Neural crest cell (in vitro differentiated cells): ENCODE measurements around the gene DENND5B. TPM values are rescaled to one million over a fixed set of nuclear protein-coding genes. Genes with fewer than 3 reads are reported as not detected.

ENCODE experiments used
- DNase-seq: peaks from one replicate; pipeline ENCODE4 v3.0.0; 2021; ENCODE audit warnings: low read depth, mixed read lengths, low spot score
- H3K27ac Mint-ChIP-seq: one replicate; pipeline ENCODE4 v1.8.0; 2021; ENCODE audit warnings: mild to moderate bottlenecking, mixed read lengths; ENCODE audit not compliant: unreplicated experiment
- H3K27me3 Mint-ChIP-seq: 2 replicates; pipeline ENCODE4 v1.8.0; 2021; ENCODE audit warnings: low read depth, mild to moderate bottlenecking, mixed read lengths
- H3K36me3 Mint-ChIP-seq: 2 replicates; pipeline ENCODE4 v1.8.0; 2021; ENCODE audit warnings: low read depth, mild to moderate bottlenecking, mixed read lengths
- H3K4me1 Mint-ChIP-seq: 2 replicates; pipeline ENCODE4 v1.8.0; 2021; ENCODE audit warnings: mixed read lengths
- H3K4me3 Mint-ChIP-seq: one replicate; pipeline ENCODE4 v1.8.0; 2021; ENCODE audit warnings: mild to moderate bottlenecking, mixed read lengths
- H3K9me3 Mint-ChIP-seq: 2 replicates; pipeline ENCODE4 v1.8.0; 2021; ENCODE audit warnings: mixed read lengths
- total RNA-seq: library from RNA; stranded (reverse); gene quantifications from 2 replicates; pipeline ENCODE4 v1.2.1, GENCODE V29; 2021
- TF ChIP-seq, protein P1 (sequence below): fragments of 200-600 bp; sonication (generic); conservative IDR thresholded peaks from 2 replicates; pipeline ENCODE4 v1.5.0; 2021; ENCODE audit warnings: antibody characterized with exemption, mild to moderate bottlenecking

The DENND5B gene
- total RNA-seq, 1 donor from 2014 or later = 33.2 TPM

DNA sequence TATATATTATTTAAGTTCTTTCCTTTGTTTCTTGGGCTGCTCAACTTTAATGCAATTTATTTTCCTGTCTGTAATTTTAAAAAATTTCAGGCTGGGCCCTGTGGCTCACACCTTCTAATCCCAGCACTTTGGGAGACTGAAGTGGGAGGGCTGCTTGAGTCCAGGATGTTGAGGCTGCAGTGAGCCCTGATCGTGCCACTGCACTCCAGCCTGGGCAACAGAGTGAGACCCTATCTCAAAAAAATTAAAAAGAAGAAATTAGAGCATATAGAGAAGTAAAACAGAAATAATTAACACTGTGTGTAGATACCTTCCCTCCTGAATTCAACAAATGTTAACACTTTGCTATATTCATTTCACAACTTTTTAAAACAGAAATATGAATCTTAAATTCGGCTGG lies 74.2 kb downstream of the DENND5B start:
- no peaks in the 10 kb centered on the region for H3K9me3 Mint-ChIP-seq
- H3K4me3 Mint-ChIP-seq = no peak overlapping the region

DNA sequence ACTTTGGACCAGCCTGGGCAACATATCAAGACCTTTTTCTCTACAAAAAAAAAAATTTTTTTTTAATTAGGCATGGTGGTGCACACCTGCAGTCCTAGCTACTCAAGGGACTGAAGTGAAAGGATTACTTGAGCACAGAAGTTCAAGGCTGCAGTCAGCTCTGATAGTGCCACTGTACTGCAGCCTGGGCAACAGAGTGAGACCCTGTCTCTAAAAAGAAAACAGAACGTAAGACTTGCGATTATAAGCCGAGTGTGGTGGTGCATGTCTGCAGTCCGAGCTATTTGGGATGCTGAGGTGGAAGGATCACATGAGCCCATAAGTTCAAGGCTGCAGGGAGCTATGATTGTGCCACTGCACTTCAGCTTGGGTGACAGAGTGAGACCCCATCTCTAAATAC lies 76.0 kb downstream of the DENND5B start:
- Mint-ChIP-seq H3K27me3 (no peaks in the 10 kb centered on the region), H3K4me3 (no peak overlapping the region), H3K9me3 (no peaks in the 10 kb centered on the region), H3K4me1 (peaks cover 30% of the 10 kb centered on the region), H3K36me3 (no peaks in the 10 kb centered on the region), H3K27ac (no peak overlapping the region)
- TF ChIP-seq, protein P1, sequence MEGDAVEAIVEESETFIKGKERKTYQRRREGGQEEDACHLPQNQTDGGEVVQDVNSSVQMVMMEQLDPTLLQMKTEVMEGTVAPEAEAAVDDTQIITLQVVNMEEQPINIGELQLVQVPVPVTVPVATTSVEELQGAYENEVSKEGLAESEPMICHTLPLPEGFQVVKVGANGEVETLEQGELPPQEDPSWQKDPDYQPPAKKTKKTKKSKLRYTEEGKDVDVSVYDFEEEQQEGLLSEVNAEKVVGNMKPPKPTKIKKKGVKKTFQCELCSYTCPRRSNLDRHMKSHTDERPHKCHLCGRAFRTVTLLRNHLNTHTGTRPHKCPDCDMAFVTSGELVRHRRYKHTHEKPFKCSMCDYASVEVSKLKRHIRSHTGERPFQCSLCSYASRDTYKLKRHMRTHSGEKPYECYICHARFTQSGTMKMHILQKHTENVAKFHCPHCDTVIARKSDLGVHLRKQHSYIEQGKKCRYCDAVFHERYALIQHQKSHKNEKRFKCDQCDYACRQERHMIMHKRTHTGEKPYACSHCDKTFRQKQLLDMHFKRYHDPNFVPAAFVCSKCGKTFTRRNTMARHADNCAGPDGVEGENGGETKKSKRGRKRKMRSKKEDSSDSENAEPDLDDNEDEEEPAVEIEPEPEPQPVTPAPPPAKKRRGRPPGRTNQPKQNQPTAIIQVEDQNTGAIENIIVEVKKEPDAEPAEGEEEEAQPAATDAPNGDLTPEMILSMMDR = no peak
- no peak for DNase-seq

More for the DNA sequence above, 74.2 kb downstream of the DENND5B start:
- DNase-seq = no peak
- no peak overlapping the region for H3K27ac Mint-ChIP-seq
- peaks cover 27% of the 10 kb centered on the region for H3K4me1 Mint-ChIP-seq
- TF ChIP-seq, protein P1 = no peak
- no peaks in the 10 kb centered on the region for H3K36me3 Mint-ChIP-seq
- no peaks in the 10 kb centered on the region for H3K27me3 Mint-ChIP-seq

DNA sequence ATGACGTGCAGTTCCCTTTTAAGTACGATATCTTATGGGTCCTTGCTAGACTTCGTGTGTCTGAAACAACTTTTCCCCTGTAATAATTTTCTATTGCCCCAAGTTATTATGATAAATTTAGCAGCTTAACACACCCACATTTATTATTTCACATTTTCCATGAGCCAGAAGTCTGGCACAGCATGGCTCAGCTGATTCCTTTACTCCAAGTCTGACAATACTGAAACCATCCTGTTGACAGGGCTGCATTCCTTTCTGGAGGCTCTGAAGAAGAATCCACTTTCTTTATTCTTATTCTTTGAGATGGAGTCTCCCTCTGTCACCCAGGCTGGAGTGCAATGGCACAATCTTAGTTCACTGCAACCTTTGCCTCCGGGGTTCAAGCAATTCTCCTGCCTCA lies 80.9 kb downstream of the DENND5B start:
- Mint-ChIP-seq H3K9me3 (no peaks in the 10 kb centered on the region), H3K36me3 (no peaks in the 10 kb centered on the region), H3K27ac (no peak overlapping the region), H3K27me3 (no peaks in the 10 kb centered on the region), H3K4me3 (no peak overlapping the region), H3K4me1 (peaks cover 33% of the 10 kb centered on the region)
- TF ChIP-seq, protein P1 = no peak
- no peak for DNase-seq

DNA sequence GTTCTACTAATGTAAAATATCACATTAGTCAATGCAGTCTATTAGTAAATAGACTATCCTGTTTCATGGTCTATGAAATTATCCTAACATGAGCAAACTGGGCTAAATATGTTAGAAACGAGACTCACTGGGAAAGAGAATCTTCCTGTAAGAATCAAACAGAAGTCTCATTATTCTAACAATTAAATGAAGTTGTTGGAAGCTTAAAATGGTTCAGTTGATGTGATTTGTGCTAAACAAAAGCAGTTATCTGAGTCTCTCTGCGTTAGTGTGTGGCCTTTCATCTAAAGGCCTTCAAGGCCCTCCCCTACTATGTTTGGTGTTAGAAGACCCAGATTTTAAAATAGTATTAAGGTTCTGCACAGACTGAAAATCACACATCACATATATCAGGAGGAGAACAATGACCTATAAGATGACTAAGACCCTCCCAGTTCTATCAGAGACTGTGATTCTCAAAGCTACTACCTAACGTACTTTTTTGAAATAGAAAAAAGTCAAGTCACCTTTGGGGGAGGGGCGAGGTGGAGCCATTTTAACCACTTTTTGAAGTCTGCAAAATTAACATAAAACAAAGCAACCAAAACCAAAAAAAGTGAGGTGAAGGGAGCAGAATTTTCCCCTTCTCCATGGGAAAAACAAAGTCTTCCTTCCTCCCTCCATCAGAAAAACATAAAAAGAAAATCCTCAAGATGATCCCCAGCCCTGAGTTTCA lies 82.3 kb downstream of the DENND5B start:
- H3K36me3 Mint-ChIP-seq = no peaks in the 10 kb centered on the region
- H3K4me1 Mint-ChIP-seq = peaks cover 33% of the 10 kb centered on the region
- TF ChIP-seq, protein P1 = no peak
- H3K27ac Mint-ChIP-seq = peak overlapping the region; percentile 57
- peaks cover 8% of the 10 kb centered on the region for H3K9me3 Mint-ChIP-seq
- DNase-seq = no peak
- H3K4me3 Mint-ChIP-seq = no peak overlapping the region
- no peaks in the 10 kb centered on the region for H3K27me3 Mint-ChIP-seq

DNA sequence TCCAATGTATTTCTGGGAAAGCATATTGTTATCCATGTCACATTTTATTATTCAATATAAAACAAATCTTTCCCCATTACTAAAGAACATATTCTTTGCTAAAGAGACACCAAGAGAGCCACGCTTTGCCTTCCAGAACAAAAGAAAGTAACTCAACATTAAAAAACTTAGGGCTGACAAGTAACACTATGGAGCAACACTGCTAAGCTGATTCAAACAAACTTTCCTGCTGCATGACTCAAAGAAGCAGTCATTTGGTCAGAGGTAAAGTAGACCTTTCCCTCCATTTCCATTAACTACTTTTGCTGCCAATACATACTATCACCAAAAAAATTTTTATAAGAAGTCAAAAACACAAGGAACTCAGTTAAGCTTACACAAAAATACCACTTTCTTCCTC lies 83.0 kb downstream of the DENND5B start:
- no peak for DNase-seq
- Mint-ChIP-seq H3K4me3 (no peak overlapping the region), H3K27me3 (no peaks in the 10 kb centered on the region), H3K27ac (no peak overlapping the region), H3K9me3 (peaks cover 8% of the 10 kb centered on the region), H3K4me1 (peaks cover 33% of the 10 kb centered on the region), H3K36me3 (no peaks in the 10 kb centered on the region)
- TF ChIP-seq, protein P1 = no peak
